NT2/D1 (cell line): Measurements from ENCODE around the gene KCTD10.

Experiments
- YY1 ChIP-seq: IDR thresholded peaks from 2 replicates; pipeline ENCODE4 v1.6.1; 2011; ENCODE audit not compliant: insufficient read length, insufficient read depth
- ZNF274 ChIP-seq: IDR thresholded peaks from 2 replicates; pipeline ENCODE4 v1.6.1; 2011; ENCODE audit warnings: mild to moderate bottlenecking, low read depth, low read length

GRCh38 chr12:109513051-109513450, 36.0 kb upstream of the KCTD10 start:
- no peak for TF ChIP-seq ZNF274
- no peak for TF ChIP-seq YY1
